SU-DHL-6 (cell line): ENCODE results near the gene TMEM164.

Experiments used
- H2AFZ ChIP-seq: fragments of 200-600 bp; sonication (generic); 2 replicates; pipeline ENCODE4 v1.6.1; 2014; ENCODE audit warnings: low read depth, mild to moderate bottlenecking, moderate library complexity, mixed read lengths, antibody characterized with exemption, low read length; ENCODE audit not compliant: severe bottlenecking
- H3F3A ChIP-seq: fragments of 200-600 bp; shearing (Covaris generic); 2 replicates; pipeline ENCODE4 v1.6.0; 2016; ENCODE audit warnings: antibody characterized with exemption, mild to moderate bottlenecking; ENCODE audit not compliant: insufficient read depth
- H3K27ac ChIP-seq: fragments of 200-600 bp; sonication (generic); 2 replicates; pipeline ENCODE4 v1.5.1; 2016; ENCODE audit warnings: low read depth, mild to moderate bottlenecking, low read length, moderate library complexity, mixed read lengths
- H3K27me3 ChIP-seq: fragments of 200-600 bp; sonication (generic), shearing (Covaris generic); 2 replicates; pipeline ENCODE4 v1.6.0; 2014; ENCODE audit warnings: mild to moderate bottlenecking, low read length
- H3K36me3 ChIP-seq: fragments of 200-600 bp; sonication (generic); 2 replicates; pipeline ENCODE4 v1.6.1; 2014; ENCODE audit warnings: mild to moderate bottlenecking, low read length, mixed read lengths
- H3K4me2 ChIP-seq: fragments of 300-600, 200-600 bp; shearing (Covaris generic), sonication (generic); 2 replicates; pipeline ENCODE4 v1.6.0; 2014; ENCODE audit warnings: low read length, low read depth, mild to moderate bottlenecking; ENCODE audit not compliant: poor library complexity, severe bottlenecking
- H3K4me3 ChIP-seq: fragments of 200-600 bp; sonication (generic); 2 replicates; pipeline ENCODE4 v1.5.1; 2014; ENCODE audit warnings: antibody characterized with exemption, low read length, mild to moderate bottlenecking, mixed read lengths; ENCODE audit not compliant: insufficient read depth, poor library complexity, severe bottlenecking
- H3K79me2 ChIP-seq: fragments of 200-600 bp; sonication (generic); 2 replicates; pipeline ENCODE4 v1.6.1; 2014; ENCODE audit warnings: mild to moderate bottlenecking, low read length, moderate library complexity; ENCODE audit not compliant: insufficient read depth
- H3K9ac ChIP-seq: fragments of 200-600 bp; sonication (generic); 2 replicates; pipeline ENCODE4 v1.7.0; 2014; ENCODE audit warnings: mild to moderate bottlenecking, low read length
- H3K9me2 ChIP-seq: fragments of 200-600 bp; sonication (generic); replicated peaks from 2 replicates; pipeline ENCODE4 v1.6.1; 2014; ENCODE audit warnings: low read length; ENCODE audit not compliant: insufficient read depth
- H3K9me3 ChIP-seq: fragments of 200-600 bp; sonication (generic); 2 replicates; pipeline ENCODE4 v1.6.1; 2014; ENCODE audit warnings: low read length, mixed read lengths; ENCODE audit not compliant: insufficient read depth
- H4K20me1 ChIP-seq: fragments of 200-600 bp; sonication (generic); 2 replicates; pipeline ENCODE4 v1.6.1; 2014; ENCODE audit warnings: low read depth, mild to moderate bottlenecking, antibody characterized with exemption, low read length, moderate library complexity, mixed read lengths
- EZH2phosphoT487 ChIP-seq: fragments of 200-600 bp; sonication (generic), shearing (Covaris generic); conservative IDR thresholded peaks from 2 replicates; pipeline ENCODE4 v1.6.1; 2018; ENCODE audit warnings: mild to moderate bottlenecking, antibody characterized with exemption, low read length, moderate library complexity, mixed read lengths
- TF ChIP-seq, protein P1 (sequence below): fragments of 200-600 bp; sonication (generic); IDR thresholded peaks from one replicate; pipeline ENCODE4 v1.5.1; 2017; ENCODE audit warnings: antibody characterized with exemption, mild to moderate bottlenecking, low read length, moderate library complexity; ENCODE audit not compliant: insufficient read depth, poor library complexity, severe bottlenecking

The TMEM164 gene

DNA sequence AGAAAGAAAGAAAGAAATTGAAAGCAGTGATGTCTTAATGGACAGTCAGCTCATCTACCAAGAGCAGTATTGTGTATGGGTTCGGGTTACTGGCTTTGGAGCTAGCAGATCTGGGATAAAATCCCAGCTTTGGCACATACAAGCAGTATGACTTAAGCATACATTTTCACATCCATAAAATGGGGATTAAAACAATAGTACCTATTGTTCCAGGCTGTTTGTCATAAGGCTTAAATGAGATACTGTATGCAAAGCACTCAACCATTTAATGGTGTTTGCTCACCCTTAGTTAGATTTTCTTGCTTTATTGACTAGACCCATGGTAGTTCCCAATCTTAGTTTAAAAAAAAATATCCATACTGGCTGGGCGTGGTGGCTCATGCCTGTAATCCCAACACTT is 7.8 kb upstream of the TMEM164 start:
- H3K4me3 ChIP-seq, result no peak overlapping the region
- no peaks in the 10 kb centered on the region for H3K36me3 ChIP-seq
- no peaks in the 10 kb centered on the region for H3K9me2 ChIP-seq
- H2AFZ ChIP-seq, result no peak overlapping the region
- TF ChIP-seq EZH2phosphoT487, result no peak
- TF ChIP-seq, protein P1, sequence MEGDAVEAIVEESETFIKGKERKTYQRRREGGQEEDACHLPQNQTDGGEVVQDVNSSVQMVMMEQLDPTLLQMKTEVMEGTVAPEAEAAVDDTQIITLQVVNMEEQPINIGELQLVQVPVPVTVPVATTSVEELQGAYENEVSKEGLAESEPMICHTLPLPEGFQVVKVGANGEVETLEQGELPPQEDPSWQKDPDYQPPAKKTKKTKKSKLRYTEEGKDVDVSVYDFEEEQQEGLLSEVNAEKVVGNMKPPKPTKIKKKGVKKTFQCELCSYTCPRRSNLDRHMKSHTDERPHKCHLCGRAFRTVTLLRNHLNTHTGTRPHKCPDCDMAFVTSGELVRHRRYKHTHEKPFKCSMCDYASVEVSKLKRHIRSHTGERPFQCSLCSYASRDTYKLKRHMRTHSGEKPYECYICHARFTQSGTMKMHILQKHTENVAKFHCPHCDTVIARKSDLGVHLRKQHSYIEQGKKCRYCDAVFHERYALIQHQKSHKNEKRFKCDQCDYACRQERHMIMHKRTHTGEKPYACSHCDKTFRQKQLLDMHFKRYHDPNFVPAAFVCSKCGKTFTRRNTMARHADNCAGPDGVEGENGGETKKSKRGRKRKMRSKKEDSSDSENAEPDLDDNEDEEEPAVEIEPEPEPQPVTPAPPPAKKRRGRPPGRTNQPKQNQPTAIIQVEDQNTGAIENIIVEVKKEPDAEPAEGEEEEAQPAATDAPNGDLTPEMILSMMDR, result no peak
- H3K79me2 ChIP-seq, result no peaks in the 10 kb centered on the region
- no peak overlapping the region for H3K4me2 ChIP-seq
- no peaks in the 10 kb centered on the region for H4K20me1 ChIP-seq
- no peak overlapping the region for H3K9ac ChIP-seq
- no peaks in the 10 kb centered on the region for H3K27me3 ChIP-seq
- H3K9me3 ChIP-seq, result no peaks in the 10 kb centered on the region
- no peak overlapping the region for H3K27ac ChIP-seq
- H3F3A ChIP-seq, result no peaks in the 10 kb centered on the region

DNA sequence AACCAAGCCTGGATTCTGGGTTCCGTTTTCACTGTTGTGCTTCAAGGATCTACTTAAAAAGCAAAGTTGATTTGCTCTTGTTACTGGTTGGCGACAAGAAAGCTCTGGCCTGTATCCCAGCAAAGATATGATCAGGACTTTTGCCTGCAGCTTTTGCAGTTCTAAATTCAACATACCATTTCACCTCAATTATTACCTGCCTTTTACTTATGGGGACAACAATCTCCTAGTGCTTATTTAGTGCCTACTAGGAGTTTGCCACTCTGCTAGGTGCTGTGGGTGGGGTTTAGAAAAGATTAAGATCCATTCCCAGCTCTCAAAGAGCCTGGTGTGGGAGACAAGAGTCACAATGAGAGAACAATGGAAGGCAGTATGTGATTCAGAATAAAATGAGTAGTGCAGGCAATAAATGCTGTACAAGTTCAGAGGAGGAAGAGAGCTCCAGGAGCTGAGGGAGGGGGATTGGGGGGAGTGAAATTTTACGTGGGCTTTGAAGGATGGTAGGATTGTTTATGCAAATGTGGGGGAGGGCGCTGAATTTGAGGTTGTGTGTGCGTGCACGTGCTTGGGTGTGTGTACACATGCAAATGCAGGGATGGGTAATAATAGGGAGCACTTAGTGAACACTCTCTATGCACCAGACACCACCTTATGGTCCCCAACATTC is 5.0 kb upstream of the TMEM164 start:
- H3K36me3 ChIP-seq, result no peaks in the 10 kb centered on the region
- no peak for TF ChIP-seq EZH2phosphoT487
- TF ChIP-seq, protein P1, result no peak
- no peaks in the 10 kb centered on the region for H3K9me2 ChIP-seq

DNA sequence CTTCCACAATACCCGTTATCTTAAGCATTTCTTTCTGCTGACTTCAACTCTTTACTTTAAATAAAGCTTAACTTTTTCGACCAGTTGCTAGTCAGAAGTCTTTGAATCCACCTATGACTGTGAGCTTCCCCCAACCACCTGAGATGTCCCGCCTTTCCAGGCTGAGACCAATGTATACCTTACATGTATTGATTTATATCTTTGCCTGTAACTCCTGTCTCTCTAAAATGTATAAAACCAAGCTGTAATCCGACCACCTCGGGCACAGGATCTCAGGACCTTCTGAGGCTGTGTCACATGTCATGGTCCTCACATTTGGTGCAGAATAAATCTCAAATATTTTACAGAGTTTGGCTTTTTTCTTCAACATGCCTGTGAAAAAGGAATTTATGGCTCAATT is 2.9 kb upstream of the TMEM164 start:
- Histone ChIP-seq H3K9me2 (no peaks in the 10 kb centered on the region), H3K4me2 (no peak overlapping the region), H3K4me3 (no peak overlapping the region), H3K9ac (no peak overlapping the region), H3K27me3 (no peaks in the 10 kb centered on the region), H3F3A (no peaks in the 10 kb centered on the region), H3K36me3 (no peaks in the 10 kb centered on the region), H3K9me3 (no peaks in the 10 kb centered on the region), H4K20me1 (no peaks in the 10 kb centered on the region), H3K79me2 (no peaks in the 10 kb centered on the region), H3K27ac (no peak overlapping the region), H2AFZ (no peak overlapping the region)
- TF ChIP-seq, protein P1, result no peak
- TF ChIP-seq EZH2phosphoT487, result no peak

More for the DNA sequence above, 5.0 kb upstream of the TMEM164 start:
- Histone ChIP-seq H3K9ac (no peak overlapping the region), H3K79me2 (no peaks in the 10 kb centered on the region), H3K4me3 (no peak overlapping the region), H3K27ac (no peak overlapping the region), H3K9me3 (no peaks in the 10 kb centered on the region), H2AFZ (no peak overlapping the region), H3F3A (no peaks in the 10 kb centered on the region), H3K4me2 (no peak overlapping the region), H3K27me3 (no peaks in the 10 kb centered on the region), H4K20me1 (no peaks in the 10 kb centered on the region)
